ENCODE results near the gene DEFB110.

Gene DEFB110

DNA sequence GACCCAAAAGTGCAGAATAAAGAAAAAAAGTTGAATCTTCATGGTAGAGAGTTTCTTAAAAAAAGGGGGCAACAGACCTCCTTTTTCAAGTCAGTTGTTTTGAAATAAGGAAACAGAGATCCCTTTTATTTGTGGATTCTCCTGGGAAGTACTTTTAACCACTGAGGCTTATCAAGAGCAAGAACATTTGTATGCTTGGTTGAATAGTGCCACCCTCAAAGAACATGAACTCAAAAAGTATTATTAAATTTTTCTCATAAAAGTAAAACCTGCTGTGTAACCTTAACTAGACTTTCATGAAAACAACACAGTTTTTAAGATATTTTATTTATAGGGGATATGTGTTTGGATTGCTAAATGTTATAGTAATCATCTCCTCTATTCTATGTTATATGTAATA lies at the start of gene DEFB110:
Gene DEFB110 (minus strand): TSS at position 101 of the 400 bp plus-strand sequence. CDS start 59 bp downstream, at position 42.
- H3K36me3 ChIP-seq (ENCODE audit: control insufficient read depth, insufficient read depth, low read length): no peaks in the 10 kb centered on the region
- H3K4me1 ChIP-seq (ENCODE audit: control insufficient read depth, insufficient read depth, low read length): no peaks in the 10 kb centered on the region
- H3K27me3 ChIP-seq (ENCODE audit: control insufficient read depth, insufficient read depth, low read length): no peaks in the 10 kb centered on the region
- H3K27ac ChIP-seq (ENCODE audit: low read length): no peak within 1 kb of the TSS
- no peaks in the 10 kb centered on the region for H3K9me3 ChIP-seq (ENCODE audit: control insufficient read depth, insufficient read depth, low read length)
- no peak within 1 kb of the TSS for H3K4me3 ChIP-seq (ENCODE audit: low read length)
- DNase-seq (ENCODE audit: low read depth, low spot score): no peak

DNA sequence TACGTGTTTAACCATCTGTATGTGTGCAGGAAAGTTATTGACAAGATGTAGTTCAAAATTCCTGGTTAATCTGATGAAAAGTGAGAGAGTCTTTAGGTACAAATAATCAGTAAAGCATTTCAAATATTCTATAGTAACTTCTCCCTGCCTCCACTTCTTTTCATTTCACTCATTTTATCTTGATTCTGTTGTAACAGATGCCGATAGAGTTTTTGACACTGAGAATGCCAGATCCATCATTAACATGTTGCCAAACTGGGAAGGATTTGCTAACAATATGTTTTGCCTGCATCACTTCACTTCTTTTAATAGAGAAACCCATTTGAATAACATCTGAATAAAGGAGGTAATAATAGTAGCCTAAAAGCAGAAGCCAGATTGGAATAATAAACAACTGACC lies 48.3 kb upstream of the DEFB110 start:
- Histone ChIP-seq H3K27me3 (ENCODE audit: control insufficient read depth, insufficient read depth, low read length) (no peaks in the 10 kb centered on the region), H3K9me3 (ENCODE audit: control insufficient read depth, insufficient read depth, low read length) (no peaks in the 10 kb centered on the region), H3K27ac (ENCODE audit: low read length) (no peak overlapping the region), H3K4me1 (ENCODE audit: control insufficient read depth, insufficient read depth, low read length) (no peaks in the 10 kb centered on the region), H3K36me3 (ENCODE audit: control insufficient read depth, insufficient read depth, low read length) (no peaks in the 10 kb centered on the region), H3K4me3 (ENCODE audit: low read length) (no peak overlapping the region)
- no peak for DNase-seq (ENCODE audit: low read depth, low spot score)
- no CpG with 5 or more reads among the region's 2 CpGs for WGBS (ENCODE audit: insufficient coverage, insufficient read length)

DNA sequence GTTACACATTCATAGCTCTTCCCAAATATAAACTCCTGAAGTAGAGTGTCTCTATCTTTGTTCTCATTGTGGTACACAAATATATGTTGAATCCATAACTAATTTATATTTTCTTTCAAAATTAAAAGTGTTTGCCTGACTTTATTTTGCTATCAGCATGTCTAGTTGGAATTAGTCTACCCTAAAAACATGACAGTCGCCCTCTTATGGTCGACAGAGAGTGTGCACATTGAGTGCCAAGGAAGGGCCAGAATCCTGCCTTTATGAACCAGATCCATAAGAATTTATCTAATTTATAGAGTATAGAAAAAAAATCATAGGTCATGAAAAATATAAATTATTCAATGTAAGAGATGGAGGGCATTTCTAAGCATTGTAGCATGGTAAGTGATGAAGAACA lies 40.3 kb upstream of the DEFB110 start:
- no peaks in the 10 kb centered on the region for H3K36me3 ChIP-seq (ENCODE audit: control insufficient read depth, insufficient read depth, low read length)
- H3K4me3 ChIP-seq (ENCODE audit: low read length): no peak overlapping the region
- H3K27me3 ChIP-seq (ENCODE audit: control insufficient read depth, insufficient read depth, low read length): no peaks in the 10 kb centered on the region
- no peaks in the 10 kb centered on the region for H3K9me3 ChIP-seq (ENCODE audit: control insufficient read depth, insufficient read depth, low read length)
- no peak overlapping the region for H3K27ac ChIP-seq (ENCODE audit: low read length)
- H3K4me1 ChIP-seq (ENCODE audit: control insufficient read depth, insufficient read depth, low read length): no peaks in the 10 kb centered on the region
- peak; percentile 5 for DNase-seq (ENCODE audit: low read depth, low spot score)
- no CpG with 5 or more reads among the region's 2 CpGs for WGBS (ENCODE audit: insufficient coverage, insufficient read length)

DNA sequence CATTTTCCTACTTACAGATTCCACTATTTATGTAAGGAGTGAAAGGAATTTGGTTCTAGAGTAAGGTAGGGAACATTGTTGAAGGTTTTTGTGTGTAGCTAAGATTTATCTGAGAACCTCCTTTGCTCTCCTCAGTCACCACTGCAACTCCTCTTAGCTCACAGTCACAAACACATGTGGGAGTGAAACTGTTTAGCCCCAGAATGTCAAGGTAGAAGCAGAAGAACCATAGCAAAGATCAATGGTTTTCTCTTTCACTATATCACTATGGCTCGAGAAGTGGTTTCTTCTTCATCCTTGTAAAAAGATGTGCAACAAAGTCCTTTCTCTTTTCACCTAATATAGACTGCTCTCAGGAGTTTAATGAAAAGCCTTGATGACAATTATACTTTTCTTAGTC lies 34.4 kb upstream of the DEFB110 start:
- no peak for DNase-seq (ENCODE audit: low read depth, low spot score)

DNA sequence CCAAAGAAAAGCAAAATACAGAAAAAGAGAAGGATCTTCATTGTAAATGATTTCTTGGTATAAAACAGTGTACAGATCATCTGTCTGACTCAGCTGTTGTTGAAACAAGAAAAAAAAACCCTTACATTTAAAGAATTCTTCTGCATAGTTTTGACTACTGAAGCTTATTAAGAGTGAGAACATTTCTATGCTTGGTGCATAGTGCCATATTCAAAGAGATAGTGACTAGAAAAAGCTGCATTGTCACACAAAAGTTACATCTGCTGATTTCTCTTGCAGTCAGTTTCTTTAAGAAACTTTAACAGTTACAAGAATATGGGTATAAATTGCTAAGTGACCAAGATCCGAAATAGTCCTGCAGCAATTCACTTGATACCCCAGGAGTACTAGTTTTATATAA lies 28.0 kb upstream of the DEFB110 start, which contains the start of gene DEFB112:
Gene DEFB112 (minus strand): TSS at position 101 of the 400 bp plus-strand sequence. CDS start 60 bp downstream, at position 41.
- DNase-seq (ENCODE audit: low read depth, low spot score): no peak
- no peaks in the 10 kb centered on the region for H3K36me3 ChIP-seq (ENCODE audit: control insufficient read depth, insufficient read depth, low read length)
- H3K4me3 ChIP-seq (ENCODE audit: low read length): no peak within 1 kb of the TSS
- WGBS (ENCODE audit: insufficient coverage, insufficient read length): no CpG with 5 or more reads among the region's 1 CpG
- H3K27ac ChIP-seq (ENCODE audit: low read length): no peak within 1 kb of the TSS
- H3K9me3 ChIP-seq (ENCODE audit: control insufficient read depth, insufficient read depth, low read length): no peaks in the 10 kb centered on the region
- no peaks in the 10 kb centered on the region for H3K4me1 ChIP-seq (ENCODE audit: control insufficient read depth, insufficient read depth, low read length)
- H3K27me3 ChIP-seq (ENCODE audit: control insufficient read depth, insufficient read depth, low read length): no peaks in the 10 kb centered on the region

More for the DNA sequence above, 34.4 kb upstream of the DEFB110 start:
- Histone ChIP-seq H3K36me3 (ENCODE audit: control insufficient read depth, insufficient read depth, low read length) (no peaks in the 10 kb centered on the region), H3K4me1 (ENCODE audit: control insufficient read depth, insufficient read depth, low read length) (no peaks in the 10 kb centered on the region), H3K9me3 (ENCODE audit: control insufficient read depth, insufficient read depth, low read length) (no peaks in the 10 kb centered on the region), H3K4me3 (ENCODE audit: low read length) (no peak overlapping the region), H3K27ac (ENCODE audit: low read length) (no peak overlapping the region), H3K27me3 (ENCODE audit: control insufficient read depth, insufficient read depth, low read length) (no peaks in the 10 kb centered on the region)
- WGBS (ENCODE audit: insufficient coverage, insufficient read length): no CpG with 5 or more reads among the region's 1 CpG

DNA sequence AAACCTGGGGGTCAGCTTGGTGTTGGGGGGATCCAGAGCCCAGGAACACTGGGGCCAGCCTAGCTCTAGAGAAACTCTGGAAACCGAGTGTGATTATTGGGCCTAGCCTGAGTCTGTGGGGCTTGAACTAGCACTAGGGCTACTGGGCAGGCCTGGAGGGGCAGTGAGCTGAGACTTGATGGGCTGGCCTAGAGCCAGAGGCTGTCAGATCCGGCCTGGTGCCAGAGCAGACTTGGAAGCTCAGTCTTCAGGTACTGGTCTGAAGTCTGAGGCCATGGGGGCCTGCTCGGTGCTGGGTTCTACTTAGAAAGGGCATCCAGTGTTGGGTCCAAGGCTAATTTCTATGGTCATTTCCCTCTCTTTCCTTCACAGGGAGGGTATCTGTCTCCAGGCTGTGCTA lies 25.2 kb upstream of the DEFB110 start:
- no peaks in the 10 kb centered on the region for H3K9me3 ChIP-seq (ENCODE audit: control insufficient read depth, insufficient read depth, low read length)
- no peaks in the 10 kb centered on the region for H3K27me3 ChIP-seq (ENCODE audit: control insufficient read depth, insufficient read depth, low read length)
- no peaks in the 10 kb centered on the region for H3K4me1 ChIP-seq (ENCODE audit: control insufficient read depth, insufficient read depth, low read length)
- H3K4me3 ChIP-seq (ENCODE audit: low read length): no peak overlapping the region
- DNase-seq (ENCODE audit: low read depth, low spot score): no peak
- no CpG with 5 or more reads among the region's 3 CpGs for WGBS (ENCODE audit: insufficient coverage, insufficient read length)
- no peak overlapping the region for H3K27ac ChIP-seq (ENCODE audit: low read length)
- H3K36me3 ChIP-seq (ENCODE audit: control insufficient read depth, insufficient read depth, low read length): no peaks in the 10 kb centered on the region

DNA sequence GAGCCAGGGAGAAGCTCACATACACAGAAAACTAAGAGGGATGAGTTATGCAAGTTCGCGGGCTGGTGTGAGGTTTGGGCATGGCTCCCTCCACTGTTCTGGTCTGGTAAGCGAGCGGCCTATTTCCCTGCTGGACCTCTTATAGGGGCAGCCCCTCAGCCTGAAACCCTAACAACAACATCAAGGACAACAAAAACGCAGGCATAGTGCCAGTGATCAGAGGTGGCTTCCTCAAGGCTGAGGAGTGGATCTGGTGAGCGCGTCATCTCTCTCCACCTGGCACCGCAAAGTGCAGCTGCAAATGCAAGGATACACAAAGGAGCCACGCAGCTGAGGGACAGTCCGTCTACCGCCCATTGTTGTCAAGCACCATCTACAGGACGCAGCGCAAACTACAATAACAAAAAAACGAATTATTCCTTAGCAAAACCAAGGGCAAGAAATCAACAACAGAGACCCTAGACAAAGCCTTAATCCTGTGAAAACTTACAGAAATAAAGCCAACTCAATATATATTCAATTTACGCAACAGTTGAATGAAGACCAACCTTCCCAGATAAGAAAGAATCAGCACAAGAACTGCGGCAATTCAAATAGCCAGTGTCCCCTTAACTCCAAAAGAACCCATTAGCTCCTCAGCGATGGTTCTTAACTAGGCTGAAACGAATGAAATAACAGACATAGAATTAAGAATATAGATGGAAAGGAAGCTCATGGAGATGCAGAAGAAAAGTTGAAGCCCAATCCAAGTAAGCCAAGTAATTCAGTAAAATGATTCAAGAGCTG lies 9.2 kb upstream of the DEFB110 start:
- H3K27ac ChIP-seq (ENCODE audit: low read length): no peak overlapping the region
- peak; percentile 67 for DNase-seq (ENCODE audit: low read depth, low spot score)
- H3K9me3 ChIP-seq (ENCODE audit: control insufficient read depth, insufficient read depth, low read length): no peaks in the 10 kb centered on the region
- H3K4me3 ChIP-seq (ENCODE audit: low read length): no peak overlapping the region
- no CpG with 5 or more reads among the region's 18 CpGs for WGBS (ENCODE audit: insufficient coverage, insufficient read length)
- H3K36me3 ChIP-seq (ENCODE audit: control insufficient read depth, insufficient read depth, low read length): no peaks in the 10 kb centered on the region
- H3K4me1 ChIP-seq (ENCODE audit: control insufficient read depth, insufficient read depth, low read length): no peaks in the 10 kb centered on the region
- H3K27me3 ChIP-seq (ENCODE audit: control insufficient read depth, insufficient read depth, low read length): no peaks in the 10 kb centered on the region

DNA sequence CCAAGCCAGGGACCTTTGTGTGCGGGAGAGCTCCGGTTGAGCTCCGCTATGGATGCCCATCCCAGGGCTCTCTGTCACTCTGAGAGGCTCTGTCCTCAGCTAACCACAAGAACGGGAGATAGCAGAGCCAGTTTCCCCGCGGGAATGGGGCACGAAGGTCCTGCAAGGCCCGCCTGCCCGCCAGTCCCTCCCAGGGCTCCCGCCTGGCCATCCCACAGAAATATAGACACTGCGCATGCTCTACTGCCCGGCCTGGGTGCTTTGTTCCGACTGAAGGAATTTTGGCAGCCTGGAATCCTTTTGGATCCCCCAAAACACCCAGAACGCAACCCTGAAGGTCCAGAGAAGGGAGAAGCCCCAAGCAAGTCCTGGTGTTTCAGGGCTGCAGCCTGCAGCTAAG lies 8.6 kb upstream of the DEFB110 start:
- Histone ChIP-seq H3K36me3 (ENCODE audit: control insufficient read depth, insufficient read depth, low read length) (no peaks in the 10 kb centered on the region), H3K4me1 (ENCODE audit: control insufficient read depth, insufficient read depth, low read length) (no peaks in the 10 kb centered on the region), H3K4me3 (ENCODE audit: low read length) (no peak overlapping the region), H3K9me3 (ENCODE audit: control insufficient read depth, insufficient read depth, low read length) (no peaks in the 10 kb centered on the region), H3K27ac (ENCODE audit: low read length) (no peak overlapping the region), H3K27me3 (ENCODE audit: control insufficient read depth, insufficient read depth, low read length) (no peaks in the 10 kb centered on the region)
- WGBS (ENCODE audit: insufficient coverage, insufficient read length): no CpG with 5 or more reads among the region's 14 CpGs
- no peak for DNase-seq (ENCODE audit: low read depth, low spot score)

DNA sequence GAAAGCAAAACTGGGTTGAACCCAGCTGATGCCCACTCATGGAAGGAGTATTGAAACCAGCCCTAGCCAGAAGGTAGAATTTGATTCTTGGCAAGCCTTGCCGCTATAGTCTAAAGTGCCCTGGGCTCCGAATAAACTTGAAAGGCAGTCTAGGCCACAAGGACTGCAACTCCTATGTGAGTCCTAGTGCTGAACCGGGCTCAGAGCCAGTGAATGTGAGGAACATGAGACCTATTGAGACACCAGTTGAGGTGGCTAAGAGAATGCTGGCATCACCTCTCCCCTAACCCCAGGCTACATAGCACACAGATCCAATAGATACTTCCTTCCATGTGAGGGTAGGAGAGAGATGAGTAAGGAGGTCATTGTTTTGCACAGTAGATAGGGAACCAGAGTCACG lies 3.5 kb upstream of the DEFB110 start:
- no CpG with 5 or more reads among the region's 4 CpGs for WGBS (ENCODE audit: insufficient coverage, insufficient read length)
- Histone ChIP-seq H3K9me3 (ENCODE audit: control insufficient read depth, insufficient read depth, low read length) (no peaks in the 10 kb centered on the region), H3K36me3 (ENCODE audit: control insufficient read depth, insufficient read depth, low read length) (no peaks in the 10 kb centered on the region), H3K27me3 (ENCODE audit: control insufficient read depth, insufficient read depth, low read length) (no peaks in the 10 kb centered on the region), H3K4me1 (ENCODE audit: control insufficient read depth, insufficient read depth, low read length) (no peaks in the 10 kb centered on the region), H3K27ac (ENCODE audit: low read length) (no peak overlapping the region), H3K4me3 (ENCODE audit: low read length) (no peak overlapping the region)
- no peak for DNase-seq (ENCODE audit: low read depth, low spot score)

DNA sequence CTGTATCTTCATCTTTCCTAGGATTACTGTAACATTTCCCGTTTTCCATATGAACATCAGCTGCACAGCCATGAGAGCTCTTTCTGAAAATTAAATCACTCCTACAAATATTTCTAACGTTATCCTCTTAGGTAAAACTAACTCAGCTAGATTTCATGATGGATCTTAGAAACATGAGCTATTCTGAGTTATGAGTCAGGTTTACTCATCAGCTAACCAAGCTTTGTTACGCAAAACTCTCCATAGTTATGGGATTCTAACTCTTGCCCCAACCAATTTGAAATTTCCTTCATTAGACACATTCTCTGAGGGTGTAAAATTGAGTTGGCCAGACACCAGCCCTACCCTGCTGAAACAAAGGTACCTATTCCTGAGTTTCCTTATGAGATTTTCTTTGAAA lies 14.0 kb downstream of the DEFB110 start:
- no CpG with 5 or more reads among the region's 3 CpGs for WGBS (ENCODE audit: insufficient coverage, insufficient read length)
- no peaks in the 10 kb centered on the region for H3K36me3 ChIP-seq (ENCODE audit: control insufficient read depth, insufficient read depth, low read length)
- H3K27me3 ChIP-seq (ENCODE audit: control insufficient read depth, insufficient read depth, low read length): no peaks in the 10 kb centered on the region
- H3K9me3 ChIP-seq (ENCODE audit: control insufficient read depth, insufficient read depth, low read length): no peaks in the 10 kb centered on the region
- no peak for DNase-seq (ENCODE audit: low read depth, low spot score)
- H3K4me1 ChIP-seq (ENCODE audit: control insufficient read depth, insufficient read depth, low read length): no peaks in the 10 kb centered on the region
- no peak overlapping the region for H3K27ac ChIP-seq (ENCODE audit: low read length)
- H3K4me3 ChIP-seq (ENCODE audit: low read length): no peak overlapping the region

DNA sequence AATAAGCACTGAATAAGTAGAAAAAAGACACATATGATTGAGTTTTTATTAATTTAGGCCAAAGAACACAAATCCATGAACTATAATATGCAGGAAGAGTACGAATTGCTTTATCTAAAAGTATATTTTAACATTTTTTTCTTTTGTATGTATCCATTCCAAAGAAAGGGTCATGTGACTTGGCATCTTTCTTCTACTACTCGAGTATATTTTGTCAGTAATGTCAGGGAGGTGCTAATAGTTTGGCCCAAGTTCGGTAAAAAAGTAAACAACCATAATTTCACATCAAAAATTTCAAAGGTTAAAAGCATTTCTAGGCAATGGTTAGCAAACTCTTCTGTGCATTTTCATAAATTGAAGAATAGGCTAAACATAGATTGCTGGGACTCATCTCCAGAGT lies 18.7 kb downstream of the DEFB110 start:
- H3K36me3 ChIP-seq (ENCODE audit: control insufficient read depth, insufficient read depth, low read length): no peaks in the 10 kb centered on the region
- no peaks in the 10 kb centered on the region for H3K4me1 ChIP-seq (ENCODE audit: control insufficient read depth, insufficient read depth, low read length)
- DNase-seq (ENCODE audit: low read depth, low spot score): no peak
- H3K9me3 ChIP-seq (ENCODE audit: control insufficient read depth, insufficient read depth, low read length): no peaks in the 10 kb centered on the region
- no CpG with 5 or more reads among the region's 3 CpGs for WGBS (ENCODE audit: insufficient coverage, insufficient read length)
- H3K4me3 ChIP-seq (ENCODE audit: low read length): no peak overlapping the region
- H3K27me3 ChIP-seq (ENCODE audit: control insufficient read depth, insufficient read depth, low read length): no peaks in the 10 kb centered on the region
- H3K27ac ChIP-seq (ENCODE audit: low read length): no peak overlapping the region
